Type B pancreatic cell (in vitro differentiated cells): Measurements from ENCODE around the gene LIN52. TPM values are rescaled to one million over a fixed set of nuclear protein-coding genes. Genes with fewer than 3 reads are reported as not detected.

Experiments used
- DNase-seq: peaks from one replicate; pipeline ENCODE4 v3.0.0; 2021; ENCODE audit warnings: mixed read lengths; ENCODE audit not compliant: unreplicated experiment; ENCODE audit errors: extremely low spot score
- H3K27ac Mint-ChIP-seq: 2 replicates; pipeline ENCODE4 v1.8.0; 2021; ENCODE audit warnings: mild to moderate bottlenecking, mixed read lengths
- H3K27me3 Mint-ChIP-seq: 2 replicates; pipeline ENCODE4 v1.8.0; 2021; ENCODE audit warnings: mixed read lengths
- H3K36me3 Mint-ChIP-seq: 2 replicates; pipeline ENCODE4 v1.8.0; 2021; ENCODE audit warnings: mixed read lengths
- H3K4me1 Mint-ChIP-seq: one replicate; pipeline ENCODE4 v1.8.0; 2021; ENCODE audit warnings: mixed read lengths; ENCODE audit not compliant: unreplicated experiment
- H3K4me3 Mint-ChIP-seq: 2 replicates; pipeline ENCODE4 v1.8.0; 2021; ENCODE audit warnings: mild to moderate bottlenecking, mixed read lengths
- H3K9me3 Mint-ChIP-seq: 2 replicates; pipeline ENCODE4 v1.8.0; 2021; ENCODE audit warnings: mixed read lengths
- total RNA-seq: library from RNA; stranded (reverse); gene quantifications from 2 replicates; pipeline ENCODE4 v1.2.1, GENCODE V29; 2021; ENCODE audit warnings: low replicate concordance
- TF ChIP-seq, protein P1 (sequence below): fragments of 200-600 bp; sonication (generic); conservative IDR thresholded peaks from 2 replicates; pipeline ENCODE4 v1.5.0; 2021; ENCODE audit warnings: antibody characterized with exemption, mild to moderate bottlenecking

Gene LIN52
- total RNA-seq, 1 donor from 2014 or later: 15.1 TPM

DNA sequence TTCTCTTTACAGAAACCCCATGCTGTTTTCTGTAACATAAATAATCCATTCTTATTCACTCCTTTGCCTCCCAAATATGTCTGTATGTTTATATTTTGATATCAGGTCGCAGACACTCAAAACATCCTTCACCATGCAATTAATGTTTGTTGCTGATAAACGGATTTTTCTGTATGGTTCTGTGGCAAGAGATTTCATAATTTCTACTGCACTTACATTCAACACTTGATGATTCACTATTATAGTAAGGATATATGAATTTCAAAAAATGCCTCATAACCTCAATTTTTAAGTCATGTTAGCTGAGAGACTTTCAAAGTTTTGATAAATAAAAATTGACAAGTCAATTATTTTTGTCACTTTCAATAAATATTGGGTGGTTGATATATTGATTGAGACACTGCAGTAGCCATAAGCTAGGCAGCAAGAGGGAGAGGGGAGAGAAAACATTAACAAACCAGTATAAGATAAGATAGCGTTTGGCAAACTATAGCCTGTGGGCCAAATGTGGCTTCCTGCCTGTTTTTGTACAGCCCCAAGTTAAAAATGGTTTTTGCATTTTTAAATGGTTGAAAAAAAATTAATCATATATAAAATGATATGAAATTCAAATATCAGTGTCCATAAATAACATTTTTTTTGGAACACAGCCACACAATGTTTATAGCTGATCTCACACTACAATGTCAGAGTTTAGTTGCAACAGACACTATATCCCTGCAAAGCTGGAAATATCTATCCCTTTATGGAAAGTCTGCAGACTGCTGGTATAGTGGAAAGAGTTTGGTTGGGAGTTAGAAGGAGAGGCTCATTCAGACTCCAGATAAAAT lies 18.8 kb upstream of the LIN52 start:
- Mint-ChIP-seq H3K4me1 (no peaks in the 10 kb centered on the region), H3K36me3 (peaks cover 15% of the 10 kb centered on the region), H3K27ac (no peak overlapping the region), H3K27me3 (no peaks in the 10 kb centered on the region), H3K9me3 (no peaks in the 10 kb centered on the region), H3K4me3 (no peak overlapping the region)
- TF ChIP-seq, protein P1, sequence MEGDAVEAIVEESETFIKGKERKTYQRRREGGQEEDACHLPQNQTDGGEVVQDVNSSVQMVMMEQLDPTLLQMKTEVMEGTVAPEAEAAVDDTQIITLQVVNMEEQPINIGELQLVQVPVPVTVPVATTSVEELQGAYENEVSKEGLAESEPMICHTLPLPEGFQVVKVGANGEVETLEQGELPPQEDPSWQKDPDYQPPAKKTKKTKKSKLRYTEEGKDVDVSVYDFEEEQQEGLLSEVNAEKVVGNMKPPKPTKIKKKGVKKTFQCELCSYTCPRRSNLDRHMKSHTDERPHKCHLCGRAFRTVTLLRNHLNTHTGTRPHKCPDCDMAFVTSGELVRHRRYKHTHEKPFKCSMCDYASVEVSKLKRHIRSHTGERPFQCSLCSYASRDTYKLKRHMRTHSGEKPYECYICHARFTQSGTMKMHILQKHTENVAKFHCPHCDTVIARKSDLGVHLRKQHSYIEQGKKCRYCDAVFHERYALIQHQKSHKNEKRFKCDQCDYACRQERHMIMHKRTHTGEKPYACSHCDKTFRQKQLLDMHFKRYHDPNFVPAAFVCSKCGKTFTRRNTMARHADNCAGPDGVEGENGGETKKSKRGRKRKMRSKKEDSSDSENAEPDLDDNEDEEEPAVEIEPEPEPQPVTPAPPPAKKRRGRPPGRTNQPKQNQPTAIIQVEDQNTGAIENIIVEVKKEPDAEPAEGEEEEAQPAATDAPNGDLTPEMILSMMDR: no peak
- no peak for DNase-seq

DNA sequence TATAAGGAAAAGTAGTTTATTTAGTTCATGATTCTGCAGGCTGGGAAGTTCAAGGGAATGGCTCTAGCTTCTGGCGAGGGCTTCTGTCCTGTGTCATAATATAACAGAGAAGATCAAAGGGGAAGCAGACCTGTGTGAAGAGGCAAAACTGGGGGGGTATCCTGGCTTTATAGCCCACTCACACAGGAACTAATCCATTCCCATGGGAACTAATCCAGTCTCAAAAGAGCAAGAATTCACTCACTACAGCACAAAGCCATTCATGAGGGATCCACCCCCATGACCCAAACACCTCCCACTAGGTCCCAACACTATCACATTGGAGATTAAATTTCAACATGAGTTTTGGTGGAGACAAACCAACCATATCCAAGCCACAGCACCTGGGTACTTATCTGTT lies 7.4 kb upstream of the LIN52 start:
- H3K36me3 Mint-ChIP-seq: no peaks in the 10 kb centered on the region
- H3K27me3 Mint-ChIP-seq: no peaks in the 10 kb centered on the region
- peaks cover 20% of the 10 kb centered on the region for H3K4me1 Mint-ChIP-seq
- DNase-seq: no peak
- H3K9me3 Mint-ChIP-seq: no peaks in the 10 kb centered on the region
- no peak overlapping the region for H3K4me3 Mint-ChIP-seq
- H3K27ac Mint-ChIP-seq: no peak overlapping the region
- TF ChIP-seq, protein P1: no peak

DNA sequence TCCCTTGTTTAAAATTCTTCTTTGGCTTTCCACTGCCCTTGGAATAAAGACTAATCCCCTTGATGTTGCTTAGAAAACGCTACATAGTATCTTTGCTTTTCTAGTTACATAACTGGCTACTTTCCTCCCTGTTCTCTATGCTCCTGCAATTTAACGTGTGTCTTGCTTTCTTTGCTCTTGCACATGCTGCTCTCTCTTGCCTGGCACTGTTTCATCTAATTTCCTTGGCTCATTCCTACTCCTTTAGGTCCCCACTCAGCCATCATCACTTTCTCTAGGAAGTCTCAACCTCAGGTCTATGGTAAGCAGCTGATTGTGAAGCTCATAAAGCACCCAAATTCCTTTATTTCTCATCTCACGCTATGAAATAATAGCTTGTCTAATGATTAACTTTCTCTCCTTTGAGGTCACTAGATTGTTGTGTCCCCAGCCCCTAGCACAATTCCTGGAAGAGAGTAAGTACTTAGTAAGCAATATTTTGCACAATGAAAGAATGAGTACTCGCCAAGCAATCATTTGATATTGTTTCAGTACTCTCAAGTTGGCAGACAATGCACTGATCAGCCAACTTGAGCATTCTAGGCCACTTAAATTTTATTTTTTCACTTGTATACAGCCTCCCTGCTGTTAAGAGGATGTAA lies 3.8 kb upstream of the LIN52 start:
- Mint-ChIP-seq H3K9me3 (no peaks in the 10 kb centered on the region), H3K27me3 (no peaks in the 10 kb centered on the region), H3K27ac (no peak overlapping the region), H3K4me3 (peak overlapping the region; percentile 15), H3K4me1 (peaks cover 29% of the 10 kb centered on the region), H3K36me3 (no peaks in the 10 kb centered on the region)
- no peak for DNase-seq
- TF ChIP-seq, protein P1: no peak

DNA sequence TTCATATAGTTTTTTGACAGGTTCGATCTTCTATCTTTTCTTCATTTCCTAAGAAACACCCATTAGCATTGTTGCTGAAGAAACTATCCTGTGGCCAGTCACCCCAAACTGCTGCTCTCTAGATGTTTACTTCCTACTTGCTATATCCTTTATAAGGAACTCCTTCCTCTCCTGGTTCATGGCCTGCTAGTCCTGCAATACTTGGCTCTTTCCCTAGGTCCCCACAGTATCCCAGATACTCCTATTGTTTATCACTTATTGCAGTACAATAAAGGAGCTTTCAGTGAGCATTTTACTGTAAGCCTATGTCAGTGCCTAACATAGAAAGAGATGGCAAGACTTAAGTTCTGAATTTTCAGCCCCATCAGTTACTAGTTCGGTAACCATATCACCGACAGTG lies 3.3 kb upstream of the LIN52 start:
- Mint-ChIP-seq H3K4me3 (peak overlapping the region; percentile 26), H3K36me3 (no peaks in the 10 kb centered on the region), H3K9me3 (no peaks in the 10 kb centered on the region), H3K27me3 (no peaks in the 10 kb centered on the region), H3K27ac (no peak overlapping the region), H3K4me1 (peaks cover 29% of the 10 kb centered on the region)
- TF ChIP-seq, protein P1: no peak
- no peak for DNase-seq

DNA sequence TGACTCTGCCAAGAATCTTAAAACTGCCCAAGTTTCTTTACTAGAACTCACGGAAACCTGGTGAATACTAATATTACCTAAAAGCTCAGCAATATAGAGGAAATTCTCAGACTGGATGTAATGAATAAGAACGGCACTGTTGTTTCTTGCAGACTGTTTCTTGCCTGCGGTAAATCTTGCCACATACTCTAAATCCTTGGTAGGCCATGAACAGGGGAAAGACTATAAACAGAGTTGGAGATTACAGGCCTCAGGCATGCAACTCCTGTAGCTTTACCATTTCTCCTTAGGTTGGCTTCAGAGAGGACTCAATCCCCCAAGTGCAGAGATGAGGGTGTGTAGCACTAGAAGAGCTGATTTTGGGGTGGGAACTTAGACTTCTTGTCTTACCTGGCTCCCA lies 1.6 kb upstream of the LIN52 start:
- no peak for DNase-seq
- H3K27ac Mint-ChIP-seq: peak overlapping the region; percentile 97
- no peaks in the 10 kb centered on the region for H3K27me3 Mint-ChIP-seq
- peaks cover 23% of the 10 kb centered on the region for H3K4me1 Mint-ChIP-seq
- no peaks in the 10 kb centered on the region for H3K36me3 Mint-ChIP-seq
- H3K4me3 Mint-ChIP-seq: peak overlapping the region; percentile 99
- TF ChIP-seq, protein P1: no peak
- no peaks in the 10 kb centered on the region for H3K9me3 Mint-ChIP-seq
